ENCODE measurements around the gene NDST4.
"Not testable (repeated sequence)": the region's sequence is repeated elsewhere in the genome, so short reads cannot be mapped to it uniquely, and the experiment has no call there.

Gene NDST4

DNA sequence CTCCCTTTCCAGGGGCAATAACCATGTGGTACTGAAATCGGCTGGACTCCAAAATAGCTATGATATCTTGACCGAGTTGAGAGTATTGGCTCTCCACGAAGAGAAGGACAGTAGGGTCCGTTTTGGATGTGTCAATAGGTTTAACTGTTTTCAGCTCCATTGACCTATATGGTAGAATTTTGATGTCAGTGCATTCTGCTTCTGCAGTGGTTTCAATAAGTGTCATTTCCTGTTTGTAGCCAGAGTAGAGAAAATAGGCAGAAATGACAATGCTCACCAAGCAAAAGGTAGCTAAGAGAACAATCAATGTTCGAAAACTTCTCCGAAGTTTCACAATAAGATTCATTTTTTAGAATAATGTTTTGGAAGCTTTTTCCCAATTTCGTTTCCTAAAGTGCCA lies 36.7 kb downstream of the NDST4 start:
- no peak for DNase-seq (ENCODE audit: low read depth)
- no peak overlapping the region for H3K4me3 ChIP-seq (ENCODE audit: low read depth, low read length)

DNA sequence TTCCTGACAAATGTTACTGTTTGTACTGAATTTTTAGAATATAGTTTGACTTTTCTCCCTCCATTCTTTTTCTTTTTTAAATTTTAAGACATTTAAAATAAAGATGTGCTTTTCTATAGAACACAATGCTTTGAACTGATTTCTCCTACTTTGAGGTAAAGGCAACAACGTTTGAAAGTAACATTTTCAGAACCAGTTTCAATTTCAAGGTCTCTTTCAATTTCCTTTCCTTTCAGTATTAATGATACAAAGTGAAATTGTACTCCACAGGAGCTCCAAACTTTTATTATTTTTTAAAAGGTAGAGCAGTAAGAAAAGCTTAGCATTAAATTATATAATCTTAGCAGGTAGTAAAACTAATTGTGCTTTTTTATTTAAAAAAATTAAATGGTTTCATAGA lies 54.9 kb downstream of the NDST4 start:
- H3K4me3 ChIP-seq (ENCODE audit: low read depth, low read length), result no peak overlapping the region
- no peak for DNase-seq (ENCODE audit: low read depth)

DNA sequence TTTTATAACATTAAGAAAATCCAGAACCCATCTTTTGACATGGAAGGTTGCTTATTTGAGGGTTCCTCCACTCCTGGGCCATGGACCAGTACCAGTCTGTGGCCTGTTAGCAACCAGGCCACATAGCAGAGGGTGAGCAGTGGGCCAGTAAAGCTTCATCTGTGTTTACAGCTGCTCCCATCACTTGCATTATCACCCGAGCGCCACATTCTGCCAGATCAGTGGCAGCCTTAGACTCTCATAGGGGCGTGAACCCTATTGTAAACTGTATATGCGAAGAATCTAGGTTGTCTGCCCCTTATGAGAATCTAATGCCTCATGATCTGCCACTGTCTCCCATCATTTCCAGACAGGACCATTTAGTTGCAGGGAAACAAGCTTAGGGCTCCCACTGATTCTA lies 58.6 kb downstream of the NDST4 start:
- no peak overlapping the region for H3K4me3 ChIP-seq (ENCODE audit: low read depth, low read length)
- no peak for DNase-seq (ENCODE audit: low read depth)

DNA sequence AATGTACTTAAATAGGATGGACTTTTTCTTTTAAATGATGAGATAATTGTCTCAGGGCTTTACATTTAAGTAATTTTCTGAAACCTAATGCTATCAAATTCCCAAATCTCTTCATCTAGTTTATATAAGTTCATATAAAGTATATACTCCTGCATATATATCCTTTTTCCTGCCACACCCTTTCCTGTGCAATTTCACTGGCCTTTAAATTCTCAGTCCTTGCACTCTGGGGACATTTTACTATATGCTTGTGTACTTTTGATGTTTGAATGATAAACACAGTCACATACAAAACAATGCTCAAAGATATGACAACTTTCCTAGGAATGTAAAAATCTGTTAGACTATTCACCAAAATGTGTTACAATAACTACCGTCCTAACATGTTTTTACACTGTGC lies 60.1 kb downstream of the NDST4 start:
- DNase-seq (ENCODE audit: low read depth), result no peak
- no peak overlapping the region for H3K4me3 ChIP-seq (ENCODE audit: low read depth, low read length)

DNA sequence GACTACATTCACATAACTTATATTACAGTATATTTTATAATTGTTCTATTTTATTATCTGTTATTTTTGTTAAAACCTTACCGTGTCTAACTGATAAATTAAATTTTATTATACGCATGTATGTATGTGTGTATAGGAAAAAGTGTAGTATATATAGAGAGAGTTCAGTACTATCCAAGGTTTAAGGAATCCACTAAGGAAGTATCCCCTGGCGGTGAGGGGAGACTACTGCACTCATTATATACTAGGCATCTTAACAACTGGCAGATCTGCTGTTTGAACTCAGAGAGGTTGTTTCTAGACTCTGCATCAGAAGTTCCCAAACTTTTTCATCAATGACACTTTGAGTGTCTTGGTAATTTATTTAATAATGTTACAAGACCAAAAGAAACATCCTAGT lies 70.9 kb downstream of the NDST4 start:
- no peak overlapping the region for H3K4me3 ChIP-seq (ENCODE audit: low read depth, low read length)
- no peak for DNase-seq (ENCODE audit: low read depth)

DNA sequence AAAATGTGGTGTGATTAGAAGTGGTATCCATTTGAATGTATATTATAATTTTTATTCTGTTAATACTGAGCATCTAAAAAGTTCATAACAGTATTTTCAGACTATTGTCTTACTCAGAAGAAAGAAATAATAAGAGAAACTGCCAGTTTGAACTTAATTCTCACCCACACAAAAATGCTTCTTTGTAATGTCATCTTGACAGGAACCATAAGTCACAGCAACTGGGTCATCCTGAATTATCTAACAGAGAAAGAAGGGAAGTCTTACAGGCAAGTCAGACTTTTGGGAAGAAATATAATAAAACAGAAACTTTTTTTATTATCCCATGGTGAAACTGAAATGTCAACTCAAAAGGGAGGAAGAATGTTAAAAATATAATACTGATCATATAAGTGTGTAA lies 83.1 kb downstream of the NDST4 start:
- DNase-seq (ENCODE audit: low read depth), result no peak
- no peak overlapping the region for H3K4me3 ChIP-seq (ENCODE audit: low read depth, low read length)

DNA sequence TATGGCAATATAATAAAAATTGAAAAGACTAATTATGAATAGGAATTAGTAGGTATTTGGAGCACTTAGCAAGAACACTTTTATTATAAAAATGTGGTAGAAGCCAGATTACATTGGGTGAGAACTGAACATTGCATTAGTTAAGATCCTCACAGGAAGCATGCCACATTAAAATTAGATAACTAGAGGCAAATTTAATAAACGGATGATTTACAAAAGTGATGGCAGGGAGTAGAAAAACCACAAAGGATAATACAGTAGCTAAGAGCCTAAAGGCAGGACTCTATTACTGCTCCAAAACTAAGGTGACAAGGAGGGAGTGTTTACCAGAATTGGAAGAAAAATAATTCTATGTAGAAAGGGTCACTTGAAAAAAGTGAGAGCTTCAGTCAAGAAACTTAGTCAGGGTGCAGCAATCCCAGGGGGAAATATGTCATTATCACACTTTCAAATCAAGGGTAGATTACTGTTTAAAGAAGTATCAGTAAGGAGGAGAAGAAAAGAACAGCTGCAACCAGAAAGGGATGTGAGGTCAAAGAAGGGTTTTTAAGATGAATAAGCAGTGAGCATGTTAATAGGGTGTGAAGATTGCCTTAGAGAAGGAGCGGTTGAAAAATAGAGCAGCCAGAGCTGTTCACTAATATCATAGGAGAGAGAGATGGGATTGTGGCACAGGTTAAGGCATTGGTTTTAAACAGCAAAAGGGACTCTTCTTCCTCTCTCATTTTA lies 84.6 kb downstream of the NDST4 start:
- no peak overlapping the region for H3K4me3 ChIP-seq (ENCODE audit: low read depth, low read length)
- DNase-seq (ENCODE audit: low read depth), result no peak

DNA sequence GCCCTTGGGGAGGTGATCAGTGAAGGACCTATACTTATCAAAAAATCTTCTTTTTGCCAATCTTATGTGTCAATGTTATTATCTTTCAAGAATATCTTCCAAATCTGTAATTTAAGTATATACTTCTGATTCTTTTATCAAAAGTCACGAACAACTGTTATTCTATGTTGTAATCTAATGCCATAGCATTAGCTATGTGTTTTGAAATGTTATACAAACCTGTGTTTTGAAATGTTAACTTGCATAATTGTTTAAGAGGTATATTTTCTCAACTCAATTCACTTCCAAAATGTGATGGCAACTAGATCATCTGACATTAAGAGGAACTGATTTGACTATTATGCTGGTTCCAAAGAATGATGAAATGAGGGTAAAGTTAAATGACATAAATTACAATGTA lies 113.5 kb downstream of the NDST4 start:
- no peak for DNase-seq (ENCODE audit: low read depth)
- H3K4me3 ChIP-seq (ENCODE audit: low read depth, low read length), result no peak overlapping the region

DNA sequence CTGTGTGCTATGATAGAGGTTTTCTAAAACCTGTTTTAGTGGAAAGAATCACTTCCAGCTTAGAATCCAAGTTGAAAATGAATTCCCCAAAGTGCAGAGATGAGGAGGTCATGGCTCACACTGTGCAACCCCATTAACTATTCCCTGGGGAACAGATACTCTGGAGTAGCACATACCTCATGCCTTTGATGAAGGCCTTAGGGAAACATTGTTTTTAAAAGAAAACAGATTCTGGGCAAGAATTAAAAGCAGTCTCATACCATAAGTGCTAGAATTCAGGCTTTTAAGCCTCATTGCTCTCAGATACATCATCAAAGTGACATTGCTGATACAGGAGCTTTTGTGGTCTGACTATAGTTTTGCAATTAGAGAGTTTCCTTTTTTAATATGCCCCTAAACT lies 115.1 kb downstream of the NDST4 start:
- H3K4me3 ChIP-seq (ENCODE audit: low read depth, low read length), result no peak overlapping the region
- peak; percentile 42 for DNase-seq (ENCODE audit: low read depth)

DNA sequence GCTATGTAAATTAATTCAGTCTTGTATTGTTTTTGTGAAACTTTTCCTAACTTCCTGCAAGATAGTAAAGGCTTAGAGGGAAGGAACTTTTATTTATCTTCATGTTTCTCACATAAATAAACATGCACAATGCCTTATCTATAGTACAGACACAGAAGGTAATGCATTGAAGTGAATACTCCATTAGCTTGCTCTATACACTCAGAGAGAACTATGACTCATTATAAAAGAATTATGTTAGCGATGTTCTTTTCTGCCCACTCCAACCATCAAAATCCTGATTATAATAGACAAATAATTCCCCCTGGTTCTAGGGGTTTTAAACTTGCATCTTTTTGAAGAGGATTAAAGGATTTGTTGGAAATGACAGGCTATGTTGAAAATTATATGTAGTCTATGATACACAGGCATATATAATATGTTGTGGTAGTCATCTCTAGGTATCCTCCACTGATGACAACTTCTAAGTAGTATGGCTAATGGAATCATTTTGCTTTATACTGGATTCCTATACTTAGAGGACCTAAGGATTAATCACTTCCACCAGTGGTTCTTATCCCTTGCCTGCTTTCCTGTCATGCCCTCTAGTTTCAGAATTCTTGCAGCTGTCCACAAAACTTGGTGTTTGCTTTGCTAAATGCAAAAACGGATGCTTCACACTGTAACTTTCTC lies 115.7 kb downstream of the NDST4 start:
- peak; percentile 5 for DNase-seq (ENCODE audit: low read depth)
- H3K4me3 ChIP-seq (ENCODE audit: low read depth, low read length), result no peak overlapping the region

DNA sequence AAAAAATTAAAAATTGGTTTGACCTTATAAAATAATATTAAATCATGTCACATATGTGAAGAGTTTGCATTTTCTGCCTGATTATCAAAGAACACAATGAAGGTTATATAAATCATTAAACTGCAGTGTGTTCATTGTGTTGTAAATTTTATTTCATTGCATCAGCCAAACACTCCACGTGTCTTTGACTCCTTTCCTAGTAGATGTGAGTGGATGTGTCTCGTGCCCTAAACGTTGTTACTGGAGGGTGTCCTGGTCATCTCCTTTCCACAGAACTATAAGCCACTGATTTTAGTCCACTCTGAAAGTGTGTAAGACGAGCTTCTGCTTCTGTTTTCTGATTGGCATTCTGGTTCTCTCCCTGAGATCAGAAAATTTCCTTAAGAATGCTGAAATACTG lies 127.3 kb downstream of the NDST4 start:
- DNase-seq (ENCODE audit: low read depth), result no peak

DNA sequence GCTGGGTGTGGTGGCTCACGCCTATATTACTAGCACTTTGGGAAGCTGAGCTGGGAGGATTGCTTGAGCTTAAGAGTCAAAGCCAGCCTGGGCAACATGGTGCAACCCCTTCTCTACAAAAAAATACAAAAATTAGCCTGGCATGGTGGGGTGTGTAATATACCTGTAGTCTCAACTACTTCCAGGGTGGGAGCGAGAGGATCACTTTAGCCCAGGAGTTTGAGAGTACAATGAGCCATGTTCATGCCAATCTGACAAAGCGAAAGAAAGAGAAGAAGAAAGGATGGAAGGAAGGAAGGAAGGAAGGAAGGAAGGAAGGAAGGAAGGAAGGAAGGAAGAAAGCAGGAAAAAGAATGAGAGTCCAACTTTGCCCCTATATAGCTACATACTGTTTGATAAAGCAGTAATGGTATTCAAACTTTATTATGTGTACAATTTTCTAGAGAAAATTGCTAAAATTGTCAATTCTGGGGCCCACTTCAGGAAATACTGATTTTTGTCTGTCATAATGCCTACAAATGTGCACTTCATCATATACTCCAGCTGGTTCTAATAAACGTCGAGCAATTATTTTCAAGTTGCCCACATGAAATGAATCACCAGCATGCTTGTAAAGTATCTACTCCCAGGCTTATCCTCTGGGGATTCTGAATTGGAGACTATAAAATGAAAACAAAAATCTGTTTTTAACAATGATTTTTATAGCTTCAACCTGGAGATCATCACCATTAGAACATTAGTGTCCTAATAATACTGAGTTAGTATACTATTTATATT lies 132.3 kb downstream of the NDST4 start:
- no peak overlapping the region for H3K4me3 ChIP-seq (ENCODE audit: low read depth, low read length)
- DNase-seq (ENCODE audit: low read depth), result peak; percentile 38

More for the DNA sequence above, 127.3 kb downstream of the NDST4 start:
- no peak overlapping the region for H3K4me3 ChIP-seq (ENCODE audit: low read depth, low read length)

DNA sequence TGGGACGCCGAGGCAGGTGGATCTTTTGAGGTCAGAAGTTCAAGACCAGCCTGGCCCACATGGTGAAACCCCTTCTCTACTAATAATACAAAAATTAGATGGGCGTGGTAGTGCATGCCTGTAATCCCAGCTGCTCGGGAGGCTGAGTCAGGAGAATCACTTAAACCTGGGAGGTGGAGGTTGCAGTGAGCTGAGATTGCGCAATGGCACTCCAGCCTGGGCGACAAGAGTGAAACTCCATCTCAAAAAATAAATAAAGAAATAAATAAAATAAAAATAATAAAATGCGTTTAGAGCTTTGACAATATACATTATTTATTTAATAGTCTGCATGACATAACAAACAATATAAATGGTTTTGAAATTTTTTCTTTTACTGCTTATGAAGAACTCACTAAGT lies 133.0 kb downstream of the NDST4 start:
- DNase-seq (ENCODE audit: low read depth), result not testable (repeated sequence)

DNA sequence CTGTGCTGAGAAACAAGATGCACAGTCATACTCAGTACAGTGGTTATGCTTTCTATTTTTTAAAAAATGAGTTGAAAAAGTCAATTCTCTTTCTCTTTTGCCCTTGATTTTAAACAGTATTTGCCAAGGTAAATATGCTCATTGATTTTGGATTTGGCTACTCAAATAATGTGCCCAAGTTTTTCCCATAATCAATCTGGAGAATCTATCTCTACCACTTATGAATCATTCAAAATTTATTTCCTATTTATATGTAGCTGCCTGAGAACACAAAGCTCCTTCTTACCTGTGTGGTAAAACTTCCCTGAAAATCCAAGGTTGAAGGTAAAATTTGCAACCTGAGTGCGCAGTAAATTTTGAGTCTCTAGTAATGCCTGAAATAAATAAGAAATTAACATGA lies 136.5 kb downstream of the NDST4 start:
- no peak for DNase-seq (ENCODE audit: low read depth)
- no peak overlapping the region for H3K4me3 ChIP-seq (ENCODE audit: low read depth, low read length)

More for the DNA sequence above, 133.0 kb downstream of the NDST4 start:
- H3K4me3 ChIP-seq (ENCODE audit: low read depth, low read length), result not testable (repeated sequence)

DNA sequence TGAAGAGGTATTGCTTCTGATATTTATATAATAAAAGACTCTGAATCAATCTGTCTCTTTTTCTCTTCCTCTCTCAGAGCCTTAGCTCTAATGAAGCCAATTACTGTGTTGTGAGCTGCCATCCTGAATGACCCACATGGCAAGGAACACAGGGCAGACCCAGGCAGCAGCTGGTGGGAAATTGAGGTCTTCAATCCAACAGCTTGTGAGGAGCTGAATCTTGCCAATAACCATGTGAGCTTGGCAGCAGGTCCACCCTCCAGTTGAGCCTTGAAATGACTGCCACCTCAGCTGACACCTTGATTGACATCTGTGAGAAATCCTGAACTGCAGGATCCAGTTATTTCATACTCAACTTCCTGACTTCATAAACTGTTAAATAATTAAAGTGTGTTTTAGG lies 149.4 kb downstream of the NDST4 start:
- DNase-seq (ENCODE audit: low read depth), result no peak
- no peak overlapping the region for H3K4me3 ChIP-seq (ENCODE audit: low read depth, low read length)

DNA sequence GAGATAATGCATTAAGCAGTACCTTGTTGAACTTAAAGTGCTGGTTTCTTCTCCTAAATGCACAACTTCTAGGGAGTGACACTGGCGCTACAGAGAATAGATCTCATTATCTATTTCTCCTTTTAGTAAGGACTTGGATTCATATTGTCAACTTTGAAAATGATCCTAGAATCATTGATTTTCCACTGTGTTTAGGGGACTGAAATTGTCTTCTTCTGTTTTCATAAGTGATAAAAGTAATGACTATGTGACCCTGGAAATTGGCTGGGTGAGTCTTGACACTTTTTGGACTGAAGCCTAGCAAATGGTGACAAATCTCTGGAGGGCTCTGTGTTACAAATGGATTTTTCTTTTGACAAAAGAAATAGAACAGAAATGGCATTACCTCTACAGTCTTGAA lies 167.8 kb downstream of the NDST4 start:
- no peak for DNase-seq (ENCODE audit: low read depth)
- H3K4me3 ChIP-seq (ENCODE audit: low read depth, low read length), result no peak overlapping the region

DNA sequence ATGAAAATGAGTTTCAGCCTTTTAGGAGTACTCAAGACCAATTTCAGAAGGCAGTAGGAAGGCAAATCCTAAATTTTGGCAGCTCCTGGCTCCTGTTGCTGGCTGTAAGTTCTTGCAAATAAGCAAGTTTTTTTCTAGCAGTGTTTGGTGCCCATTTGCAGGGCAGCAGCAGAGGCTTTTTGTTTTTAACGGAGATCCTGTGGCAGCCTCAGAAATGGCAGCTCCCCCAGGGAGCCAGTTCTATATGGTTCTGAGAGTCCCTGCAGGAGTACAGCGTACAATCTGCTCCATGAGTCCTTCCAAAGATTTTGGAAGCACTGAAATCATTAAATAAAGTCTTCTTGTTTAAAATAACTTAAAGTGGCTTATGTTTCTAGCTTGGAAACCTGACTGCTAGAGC lies 171.9 kb downstream of the NDST4 start:
- no peak for DNase-seq (ENCODE audit: low read depth)

DNA sequence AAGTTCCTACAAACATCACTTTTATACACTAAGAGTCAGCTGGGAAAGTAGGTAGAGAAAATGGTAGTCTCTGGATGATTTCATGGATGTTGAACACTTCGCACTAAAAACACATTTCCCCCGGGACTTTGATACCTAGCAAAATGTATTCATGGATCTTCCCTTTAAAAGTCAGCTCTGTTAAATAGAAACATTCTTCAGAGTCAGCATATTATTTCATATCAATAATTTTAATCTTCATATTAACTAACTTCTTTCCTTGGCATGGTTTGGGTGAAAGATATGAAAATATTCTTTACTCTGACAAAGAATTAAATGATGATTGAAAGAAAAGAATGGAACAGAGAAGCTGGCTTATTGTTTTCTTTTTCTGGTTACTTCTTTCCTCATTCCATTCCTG lies 185.5 kb downstream of the NDST4 start:
- no peak overlapping the region for H3K4me3 ChIP-seq (ENCODE audit: low read depth, low read length)
- DNase-seq (ENCODE audit: low read depth), result no peak

More for the DNA sequence above, 171.9 kb downstream of the NDST4 start:
- no peak overlapping the region for H3K4me3 ChIP-seq (ENCODE audit: low read depth, low read length)

DNA sequence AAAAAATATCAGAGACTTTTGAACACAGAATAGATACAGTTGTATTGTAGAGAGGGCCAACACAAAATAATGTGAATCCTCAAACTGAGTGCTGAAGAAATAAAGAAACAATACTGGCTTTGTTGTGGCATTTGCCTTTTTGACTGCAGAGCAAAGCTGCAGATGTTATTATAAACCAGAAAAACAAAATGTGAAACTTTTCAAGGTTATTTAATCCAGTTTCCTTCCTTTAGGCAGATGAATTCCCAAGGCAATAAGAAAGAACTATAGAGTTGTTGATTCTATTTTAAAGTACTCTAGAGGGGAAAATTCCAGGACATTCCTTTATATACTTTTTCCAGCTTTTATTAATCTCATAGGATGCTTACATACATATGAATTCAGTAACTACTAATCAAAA lies 186.8 kb downstream of the NDST4 start:
- no peak overlapping the region for H3K4me3 ChIP-seq (ENCODE audit: low read depth, low read length)

DNA sequence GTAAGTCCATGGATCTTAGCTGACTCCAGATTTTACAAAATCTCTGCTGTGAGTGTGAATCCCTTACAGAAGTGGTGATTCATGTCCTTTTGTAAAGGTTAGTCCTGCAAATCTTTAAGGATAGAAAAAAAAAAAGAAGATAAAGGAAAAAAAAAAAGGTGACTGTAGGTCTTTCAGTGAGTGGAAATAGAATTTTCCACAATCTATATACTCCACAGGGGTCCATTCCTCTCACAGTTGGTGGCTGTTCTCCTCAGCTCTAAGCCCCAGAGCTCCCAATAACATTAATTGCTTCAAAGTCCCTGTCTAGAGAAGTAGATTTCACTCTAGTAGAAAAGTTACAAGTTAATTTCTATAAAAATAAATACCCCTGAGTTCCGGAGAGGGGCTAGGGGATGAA lies 189.1 kb downstream of the NDST4 start:
- no peak overlapping the region for H3K4me3 ChIP-seq (ENCODE audit: low read depth, low read length)
- no peak for DNase-seq (ENCODE audit: low read depth)

More for the DNA sequence above, 186.8 kb downstream of the NDST4 start:
- DNase-seq (ENCODE audit: low read depth), result no peak

DNA sequence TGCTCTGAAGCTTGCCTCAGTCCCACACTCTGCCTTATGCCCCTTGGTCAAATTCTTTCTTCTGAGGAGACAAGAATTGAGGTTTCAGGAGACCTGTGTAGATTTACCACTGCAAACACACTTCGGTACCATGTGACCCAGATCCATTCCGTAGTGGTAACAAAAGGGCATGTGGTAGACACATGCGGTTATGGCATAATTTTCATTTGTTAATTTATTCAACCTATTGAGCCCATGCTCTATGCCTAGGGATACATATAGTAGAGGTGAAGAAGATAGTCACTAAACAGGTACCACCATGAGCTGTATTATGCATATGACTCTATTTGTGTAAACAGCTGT lies 190.9 kb downstream of the NDST4 start:
- H3K4me3 ChIP-seq (ENCODE audit: low read depth, low read length), result no peak overlapping the region
- DNase-seq (ENCODE audit: low read depth), result no peak

Measured in skeletal muscle cell (primary cell).